Activated naive CD4-positive, alpha-beta T cell (primary cell): ENCODE results near the gene SDK2.
"Not testable (repeated sequence)": the region's sequence is repeated elsewhere in the genome, so short reads cannot be mapped to it uniquely, and the experiment has no call there.

ENCODE experiments used
- DNase-seq, 4 experiments: peaks; one replicate each; lab custom pipeline; 2025; lab: John Stamatoyannopoulos, UW

SDK2 gene

GRCh38 chr17:73318427-73318813 lies 325.8 kb downstream of the SDK2 start:
- DNase-seq, result no peak

GRCh38 chr17:73317513-73318426 lies 326.5 kb downstream of the SDK2 start:
- no peak for DNase-seq

- no peak for DNase-seq
These were observed 327.2 kb downstream of the SDK2 start for GRCh38 chr17:73316919-73317505.

GRCh38 chr17:73315471-73315870 lies 328.8 kb downstream of the SDK2 start:
- DNase-seq, result no peak

GRCh38 chr17:73313526-73314127 lies 330.6 kb downstream of the SDK2 start:
- no peak for DNase-seq

- DNase-seq, result not testable (repeated sequence)
These were observed 331.4 kb downstream of the SDK2 start for GRCh38 chr17:73312887-73313286.

- DNase-seq, result peak; percentile 55 to 79 (median 57)
These were observed 332.2 kb downstream of the SDK2 start, which contains the start of gene CDC42EP4 for GRCh38 chr17:73311781-73312641. Gene CDC42EP4 (minus strand): TSS chr17:73312001. CDS start chr17:73286500, 25,501 bp downstream.

- DNase-seq, result no peak
These were observed 332.8 kb downstream of the SDK2 start for GRCh38 chr17:73311428-73311780.

- no peak for DNase-seq
These were observed 334.3 kb downstream of the SDK2 start for GRCh38 chr17:73309727-73310596.

GRCh38 chr17:73308959-73309358 lies 335.3 kb downstream of the SDK2 start:
- not testable (repeated sequence) for DNase-seq

- no peak for DNase-seq
These were observed 336.0 kb downstream of the SDK2 start for GRCh38 chr17:73308017-73308823.

GRCh38 chr17:73307130-73307529 lies 337.1 kb downstream of the SDK2 start:
- DNase-seq, result no peak

- DNase-seq, result no peak
These were observed 338.1 kb downstream of the SDK2 start for GRCh38 chr17:73305845-73306836.

- DNase-seq, result no peak
These were observed 339.1 kb downstream of the SDK2 start for GRCh38 chr17:73304971-73305812.

- no peak for DNase-seq
These were observed 339.8 kb downstream of the SDK2 start for GRCh38 chr17:73304438-73304837.

- no peak for DNase-seq
These were observed 342.1 kb downstream of the SDK2 start for GRCh38 chr17:73302189-73302588.

- no peak for DNase-seq
These were observed 342.9 kb downstream of the SDK2 start for GRCh38 chr17:73301369-73301768.

- no peak for DNase-seq
These were observed 343.9 kb downstream of the SDK2 start for GRCh38 chr17:73300392-73300791.
